ENCODE measurements around the gene NOL11.
"Not testable (repeated sequence)": the region's sequence is repeated elsewhere in the genome, so short reads cannot be mapped to it uniquely, and the experiment has no call there.

DNA sequence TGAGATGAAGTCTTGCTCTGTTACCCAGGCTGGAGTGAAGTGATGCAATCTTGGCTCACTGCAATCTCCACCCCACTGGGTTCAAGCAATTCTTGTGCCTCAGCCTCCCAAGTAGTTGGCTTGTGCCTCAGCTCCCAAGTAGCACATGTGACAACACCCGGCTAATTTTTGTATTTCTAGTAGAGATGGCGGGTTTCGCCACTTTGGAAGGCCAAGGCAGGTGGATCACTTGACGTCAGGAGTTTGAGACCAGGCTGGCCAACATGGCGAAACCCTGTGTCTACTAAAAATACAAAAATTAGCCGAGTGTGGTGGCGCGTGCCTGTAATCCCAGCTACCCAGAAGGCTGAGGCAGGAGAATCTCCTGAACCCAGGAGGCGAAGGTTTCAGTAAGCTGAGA lies 39.0 kb downstream of the NOL11 start:
- TF ChIP-seq, protein P1, sequence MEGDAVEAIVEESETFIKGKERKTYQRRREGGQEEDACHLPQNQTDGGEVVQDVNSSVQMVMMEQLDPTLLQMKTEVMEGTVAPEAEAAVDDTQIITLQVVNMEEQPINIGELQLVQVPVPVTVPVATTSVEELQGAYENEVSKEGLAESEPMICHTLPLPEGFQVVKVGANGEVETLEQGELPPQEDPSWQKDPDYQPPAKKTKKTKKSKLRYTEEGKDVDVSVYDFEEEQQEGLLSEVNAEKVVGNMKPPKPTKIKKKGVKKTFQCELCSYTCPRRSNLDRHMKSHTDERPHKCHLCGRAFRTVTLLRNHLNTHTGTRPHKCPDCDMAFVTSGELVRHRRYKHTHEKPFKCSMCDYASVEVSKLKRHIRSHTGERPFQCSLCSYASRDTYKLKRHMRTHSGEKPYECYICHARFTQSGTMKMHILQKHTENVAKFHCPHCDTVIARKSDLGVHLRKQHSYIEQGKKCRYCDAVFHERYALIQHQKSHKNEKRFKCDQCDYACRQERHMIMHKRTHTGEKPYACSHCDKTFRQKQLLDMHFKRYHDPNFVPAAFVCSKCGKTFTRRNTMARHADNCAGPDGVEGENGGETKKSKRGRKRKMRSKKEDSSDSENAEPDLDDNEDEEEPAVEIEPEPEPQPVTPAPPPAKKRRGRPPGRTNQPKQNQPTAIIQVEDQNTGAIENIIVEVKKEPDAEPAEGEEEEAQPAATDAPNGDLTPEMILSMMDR (IDR thresholded peaks at IDR 0.05; ENCODE audit: insufficient read depth, low read length): not testable (repeated sequence)
- not testable (repeated sequence) for TF ChIP-seq GABPA (IDR thresholded peaks at IDR 0.05; ENCODE audit: low read depth); POLR2AphosphoS5 (IDR thresholded peaks at IDR 0.05; ENCODE audit: low read depth); SPI1 (IDR thresholded peaks at IDR 0.05; ENCODE audit: borderline replicate concordance, low read depth)
- TF ChIP-seq, protein P2, sequence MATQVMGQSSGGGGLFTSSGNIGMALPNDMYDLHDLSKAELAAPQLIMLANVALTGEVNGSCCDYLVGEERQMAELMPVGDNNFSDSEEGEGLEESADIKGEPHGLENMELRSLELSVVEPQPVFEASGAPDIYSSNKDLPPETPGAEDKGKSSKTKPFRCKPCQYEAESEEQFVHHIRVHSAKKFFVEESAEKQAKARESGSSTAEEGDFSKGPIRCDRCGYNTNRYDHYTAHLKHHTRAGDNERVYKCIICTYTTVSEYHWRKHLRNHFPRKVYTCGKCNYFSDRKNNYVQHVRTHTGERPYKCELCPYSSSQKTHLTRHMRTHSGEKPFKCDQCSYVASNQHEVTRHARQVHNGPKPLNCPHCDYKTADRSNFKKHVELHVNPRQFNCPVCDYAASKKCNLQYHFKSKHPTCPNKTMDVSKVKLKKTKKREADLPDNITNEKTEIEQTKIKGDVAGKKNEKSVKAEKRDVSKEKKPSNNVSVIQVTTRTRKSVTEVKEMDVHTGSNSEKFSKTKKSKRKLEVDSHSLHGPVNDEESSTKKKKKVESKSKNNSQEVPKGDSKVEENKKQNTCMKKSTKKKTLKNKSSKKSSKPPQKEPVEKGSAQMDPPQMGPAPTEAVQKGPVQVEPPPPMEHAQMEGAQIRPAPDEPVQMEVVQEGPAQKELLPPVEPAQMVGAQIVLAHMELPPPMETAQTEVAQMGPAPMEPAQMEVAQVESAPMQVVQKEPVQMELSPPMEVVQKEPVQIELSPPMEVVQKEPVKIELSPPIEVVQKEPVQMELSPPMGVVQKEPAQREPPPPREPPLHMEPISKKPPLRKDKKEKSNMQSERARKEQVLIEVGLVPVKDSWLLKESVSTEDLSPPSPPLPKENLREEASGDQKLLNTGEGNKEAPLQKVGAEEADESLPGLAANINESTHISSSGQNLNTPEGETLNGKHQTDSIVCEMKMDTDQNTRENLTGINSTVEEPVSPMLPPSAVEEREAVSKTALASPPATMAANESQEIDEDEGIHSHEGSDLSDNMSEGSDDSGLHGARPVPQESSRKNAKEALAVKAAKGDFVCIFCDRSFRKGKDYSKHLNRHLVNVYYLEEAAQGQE (IDR thresholded peaks at IDR 0.05; ENCODE audit: insufficient replicate concordance, low read depth): not testable (repeated sequence)

Data from HL-60 (cell line).